GM13976 (cell line): ENCODE data around the gene MCEE.

ENCODE experiments used
- DNase-seq: peaks from one replicate; pipeline ENCODE4 v3.0.0; 2012; ENCODE audit warnings: low spot score
- CTCF ChIP-seq: IDR thresholded peaks from 2 replicates; pipeline ENCODE4 v1.5.1; 2012; ENCODE audit warnings: borderline replicate concordance, mild to moderate bottlenecking; ENCODE audit not compliant: insufficient read depth; ENCODE audit errors: extremely low read depth, missing control alignments, control extremely low read depth
- in situ Hi-C: fragments of 300-500 bp; cut with MboI; formaldehyde crosslinking; loops from one replicate; pipeline ENCODE4 v1.12.0; 2022; ENCODE audit warnings: low sequenced_read_pairs, mixed read lengths, inconsistent platforms; ENCODE audit not compliant: unreplicated experiment

The MCEE gene

DNA sequence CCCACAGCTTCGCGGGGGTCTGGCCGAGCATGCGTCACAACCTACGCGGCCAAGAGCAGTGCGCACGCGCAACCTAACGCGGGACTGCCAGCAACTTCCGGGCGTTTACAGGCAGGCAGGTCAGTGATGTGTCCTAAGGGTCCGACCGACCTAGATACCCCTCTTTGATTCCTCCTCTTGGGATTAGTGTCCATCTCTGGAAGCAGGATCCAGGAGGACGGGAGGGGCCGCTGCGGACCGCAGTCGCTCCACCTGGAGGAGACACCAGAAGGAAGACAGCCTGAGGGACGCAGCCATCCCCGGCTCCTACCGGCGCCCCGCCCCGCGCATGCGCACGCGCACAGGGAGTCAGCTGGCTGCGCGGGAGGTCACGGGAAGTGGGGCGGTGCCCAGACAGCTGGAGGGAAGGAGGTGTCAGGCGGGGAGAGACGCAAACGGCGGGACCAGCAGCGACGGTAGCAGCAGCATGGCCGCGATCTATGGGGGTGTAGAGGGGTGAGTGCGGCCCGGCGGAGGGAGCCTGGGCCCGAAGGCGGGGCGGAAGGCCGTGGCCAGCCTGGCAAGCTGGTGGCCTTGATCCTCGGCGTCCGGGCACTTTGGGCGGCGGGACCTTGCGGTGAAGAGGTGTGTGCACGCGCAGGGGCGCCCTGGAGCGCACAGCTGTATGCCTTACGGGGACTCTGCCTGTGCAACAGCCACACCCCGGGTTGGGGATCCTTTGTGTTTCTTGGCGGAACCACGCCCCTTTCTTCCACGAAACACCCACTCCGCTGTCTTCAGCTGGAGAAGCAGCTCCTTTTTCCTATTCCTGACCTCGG is 61.6 kb downstream of the MCEE start, which contains the start of gene NAGK:
Gene NAGK (plus strand): TSS at position 431 of the 818 bp plus-strand sequence. CDS start 36 bp downstream, at position 467.
- TF ChIP-seq CTCF: no peak
- DNase-seq: peak; percentile 96
- in situ Hi-C loops: no loop called here

DNA sequence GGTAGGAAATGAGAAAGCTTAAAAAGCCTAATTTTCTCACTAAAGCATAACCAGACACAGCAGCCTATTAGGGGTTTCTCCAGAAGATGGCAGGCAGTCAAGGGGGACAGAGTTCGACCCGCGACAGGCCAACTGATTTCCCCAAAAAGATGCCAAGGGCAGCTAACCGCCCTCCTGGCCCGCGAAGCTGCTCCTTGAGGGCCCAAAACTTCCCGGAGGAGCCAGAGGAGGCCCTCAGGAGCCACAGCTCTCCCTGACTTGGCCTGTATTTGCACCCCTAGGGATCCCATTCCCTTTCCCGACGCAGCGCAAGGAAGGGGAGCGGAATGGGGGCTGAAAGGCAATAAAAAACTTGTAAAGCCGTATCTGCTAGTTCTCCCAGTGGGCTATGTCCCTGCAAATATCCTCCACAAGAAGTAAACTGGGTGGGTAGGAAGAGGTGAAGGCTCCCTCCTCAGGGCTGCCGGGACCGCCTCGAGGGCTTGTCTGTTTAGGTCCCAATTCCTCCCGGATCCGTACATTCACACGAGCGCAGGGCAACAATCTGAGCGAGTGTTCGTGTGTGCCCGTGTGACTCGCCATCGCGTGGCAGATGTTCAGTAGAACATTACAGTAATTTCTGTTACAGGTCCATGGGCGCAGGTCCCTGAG is 62.3 kb downstream of the MCEE start:
- no peak for TF ChIP-seq CTCF
- peak; percentile 21 for DNase-seq
- in situ Hi-C loops: no loop called here

- in situ Hi-C loops: no loop called here
- no peak for TF ChIP-seq CTCF
- no peak for DNase-seq
Observed at GRCh38 chr2:71066856-71067255, 63.2 kb downstream of the MCEE start.

GRCh38 chr2:71064754-71065621 is 65.0 kb downstream of the MCEE start:
- peak; percentile 52 for DNase-seq
- no peak for TF ChIP-seq CTCF
- in situ Hi-C loops: no loop called here

DNA sequence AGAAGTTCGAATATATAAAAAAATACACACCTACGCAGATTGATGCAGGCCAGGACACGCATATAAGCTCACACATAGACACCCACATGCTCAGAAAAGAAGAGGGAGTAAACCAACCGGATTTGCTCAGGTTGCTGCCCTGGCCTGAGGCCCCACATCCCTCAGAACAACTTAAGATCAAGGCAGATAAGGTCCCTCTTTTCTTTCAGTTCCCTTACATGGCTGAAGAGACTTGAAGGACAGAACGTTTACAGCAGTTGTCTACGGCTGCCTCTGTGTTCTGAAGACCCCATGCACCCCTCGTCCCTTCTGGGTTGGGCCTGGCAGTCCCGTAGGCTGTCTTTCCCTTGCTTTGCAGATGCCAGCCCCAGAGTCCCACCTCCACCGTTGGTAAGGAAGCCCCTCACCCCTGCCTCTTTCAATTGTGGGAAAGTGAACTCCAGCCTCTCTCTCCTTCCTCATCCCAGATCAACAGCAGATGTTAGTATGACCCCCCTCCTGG is 65.9 kb downstream of the MCEE start:
- TF ChIP-seq CTCF: no peak
- in situ Hi-C loops: no loop called here
- DNase-seq: peak; percentile 57

DNA sequence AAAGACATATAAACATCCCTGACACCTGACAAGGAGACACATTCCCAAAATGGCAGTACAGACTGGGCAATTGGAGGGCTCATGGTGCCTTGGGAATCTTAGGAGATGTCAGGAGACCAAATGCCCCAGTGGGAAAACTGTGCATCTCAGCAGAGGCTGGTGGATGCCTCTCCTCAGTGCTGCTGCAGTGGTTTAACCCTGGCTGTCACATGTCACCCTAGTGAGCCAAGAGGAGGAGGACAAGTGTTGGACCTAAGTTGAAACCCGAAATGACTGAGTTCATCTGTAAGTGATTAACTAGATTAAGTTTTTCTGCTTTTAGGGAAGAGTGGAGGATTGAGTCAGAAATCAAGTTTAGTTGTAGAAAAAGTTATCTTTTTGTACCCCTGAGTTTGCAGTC is 66.8 kb downstream of the MCEE start:
- DNase-seq: no peak
- in situ Hi-C loops: no loop called here
- no peak for TF ChIP-seq CTCF
